ENCODE results near the gene TASOR2. TPM values are rescaled to one million over a fixed set of nuclear protein-coding genes. Genes with fewer than 3 reads are reported as not detected.

Gene TASOR2
- total and polyA plus RNA-seq, 2 donors (not counting 3 experiments of a cell fraction or from before 2014, with no cell fraction given) = 13.6 to 49.9 TPM

- DNase-seq (ENCODE audit: low read depth, low spot score) (no peak), FAIRE-seq (no peak)
- Histone ChIP-seq H2AFZ (ENCODE audit: low read depth, low read length) (no peak overlapping the region), H3K9me1 (replicated peaks; ENCODE audit: control insufficient read depth, extremely low read depth, insufficient read depth, low read length) (no peaks in the 10 kb centered on the region), H3K4me1 (ENCODE audit: control insufficient read depth, extremely low read depth, insufficient read depth, low read length) (no peaks in the 10 kb centered on the region), H4K20me1 (replicated peaks; ENCODE audit: control insufficient read depth, extremely low read depth, insufficient read depth, low read length) (no peaks in the 10 kb centered on the region), H3K4me3 (replicated peaks in 1 of 3; ENCODE audit: insufficient read depth in 1 of 3, low read depth in 1 of 3, low read length in 3 of 3) (no peak overlapping the region), H3K79me2 (ENCODE audit: control insufficient read depth, insufficient read depth, low read length) (peaks cover 52% of the 10 kb centered on the region), H3K27me3 (ENCODE audit: control insufficient read depth in 2 of 2, insufficient read depth in 2 of 2, low read length in 2 of 2) (no peaks in the 10 kb centered on the region), H3K9me3 (replicated peaks; ENCODE audit: control insufficient read depth, insufficient read depth, low read length) (no peaks in the 10 kb centered on the region), H3K4me2 (ENCODE audit: insufficient read depth, low read length) (no peak overlapping the region), H3K27ac (ENCODE audit: insufficient read depth, low read depth, low read length) (no peak overlapping the region), H3K9ac (replicated peaks; ENCODE audit: extremely low read depth, insufficient read depth, low read length) (no peak overlapping the region), H3K36me3 (ENCODE audit: control insufficient read depth in 2 of 2, extremely low read depth in 1 of 2, insufficient read depth in 2 of 2, low read length in 2 of 2) (no peaks in the 10 kb centered on the region)
- intact Hi-C loops (cut with micrococcal nuclease) = no loop called here
- ChIA-PET POLR2A (no interaction called here), CTCF (interaction anchor here (1.1 kb wide), 1 partner anchor 18 kb away, joined by 3 read pairs; no protein-coding TSS in a partner anchor)
- dilution Hi-C loops (cut with MboI; ENCODE audit: extremely low pct_ligation_motif_present, low sequenced_read_pairs) = no loop called here
- TF ChIP-seq FOS (IDR thresholded peaks at IDR 0.05; ENCODE audit: borderline replicate concordance, insufficient read depth, low read length) (no peak), GATA2 (IDR thresholded peaks at IDR 0.05; ENCODE audit: insufficient read depth, insufficient read length, low read depth, low read length) (no peak), MAX (IDR thresholded peaks at IDR 0.05; ENCODE audit: insufficient read depth, insufficient read length) (no peak), JUN (IDR thresholded peaks at IDR 0.05; ENCODE audit: borderline replicate concordance, insufficient read depth, insufficient read length, low read depth) (no peak), EZH2 (IDR thresholded peaks at IDR 0.05; ENCODE audit: borderline replicate concordance, low read depth, low read length, severe bottlenecking) (no peak), MYC (IDR thresholded peaks at IDR 0.05; ENCODE audit: low read depth, low read length) (no peak), CTCF (IDR thresholded peaks at IDR 0.05; ENCODE audit: extremely low read depth in 1 of 2, insufficient read depth in 1 of 2, low read depth in 1 of 2, low read length in 2 of 2) (no peak), POLR2AphosphoS5 (IDR thresholded peaks at IDR 0.05; ENCODE audit: insufficient read depth, low read depth, low read length) (no peak), POLR2A (IDR thresholded peaks at IDR 0.05; ENCODE audit: low read depth, low read length) (no peak)
- BruUV-seq (replicated peaks) = no TSS peak
These were observed 23.7 kb downstream of the TASOR2 start for GRCh38 chr10:5708356-5708755.
